HEK293 (cell line): Measurements from ENCODE around the gene NHLRC3.
A peak's percentile ranks its signal among the peaks of the same experiment; 100 is the strongest.

Experiments
- CTCF ChIA-PET: fragments of 350-600 bp; formaldehyde crosslinking; extraction: SDS; loops from one replicate; lab custom pipeline; 2021; ENCODE audit warnings: antibody characterized with exemption; lab: Yijun Ruan, JAX
- POLR2A ChIA-PET: fragments of 300-600 bp; formaldehyde crosslinking; extraction: SDS; loops from one replicate; lab custom pipeline; 2020; ENCODE audit warnings: antibody characterized with exemption, inconsistent platforms; lab: Yijun Ruan, JAX
- H3K27ac ChIP-seq: fragments of 200-500 bp; sonication (Bioruptor generic); 2 replicates; pipeline ENCODE4 v1.5.1; 2014; ENCODE audit warnings: low read depth, low read length, control low read depth, inconsistent platforms; ENCODE audit errors: extremely low read depth
- H3K36me3 ChIP-seq, 2 experiments: fragments of 200-500 bp in 1 of 2; sonication (Bioruptor generic) in 1 of 2; 1 replicate in 1 of 2; 2 replicates in 1 of 2; pipeline ENCODE4 v1.5.1; 2014 to 2017; ENCODE audit warnings: inconsistent platforms in 2 of 2, low read length in 2 of 2; ENCODE audit not compliant: control insufficient read depth in 2 of 2, insufficient read depth in 1 of 2
- H3K4me1 ChIP-seq: fragments of 200-500 bp; sonication (Bioruptor generic); 2 replicates; pipeline ENCODE4 v1.5.1; 2014; ENCODE audit warnings: mild to moderate bottlenecking, low read length, inconsistent platforms; ENCODE audit not compliant: control insufficient read depth, insufficient read depth
- H3K4me3 ChIP-seq: 2 replicates; pipeline ENCODE4 v1.5.1; 2011; ENCODE audit warnings: low read depth, mild to moderate bottlenecking, control low read depth, low read length, moderate library complexity
- H3K9me3 ChIP-seq: fragments of 200-500 bp; sonication (Bioruptor generic); 2 replicates; pipeline ENCODE4 v1.5.1; 2014; ENCODE audit warnings: low read depth, low read length, inconsistent platforms; ENCODE audit not compliant: control insufficient read depth, insufficient read depth
- KLF8 ChIP-seq: fragments of 450-650 bp; formaldehyde crosslinking; IDR thresholded peaks from 2 replicates; pipeline ENCODE4 v1.5.1; 2016; ENCODE audit warnings: missing biosample characterization, missing genetic modification characterization
- PRDM1 ChIP-seq: fragments of 450-650 bp; formaldehyde crosslinking; IDR thresholded peaks from 2 replicates; pipeline ENCODE4; 2016; ENCODE audit warnings: missing biosample characterization, missing genetic modification characterization
- SCRT2 ChIP-seq: fragments of 450-650 bp; formaldehyde crosslinking; IDR thresholded peaks from 2 replicates; pipeline ENCODE4 v1.5.1; 2016; ENCODE audit warnings: missing biosample characterization, missing genetic modification characterization
- ZBTB8A ChIP-seq: fragments of 450-650 bp; formaldehyde crosslinking; IDR thresholded peaks from 2 replicates; pipeline ENCODE4 v1.5.1; 2016; ENCODE audit warnings: missing biosample characterization, missing genetic modification characterization
- ZFHX2 ChIP-seq: fragments of 450-650 bp; formaldehyde crosslinking; conservative IDR thresholded peaks from 2 replicates; pipeline ENCODE4 v1.5.1; 2016; ENCODE audit warnings: missing biosample characterization, missing genetic modification characterization
- ZNF140 ChIP-seq: fragments of 450-650 bp; formaldehyde crosslinking; IDR thresholded peaks from 2 replicates; pipeline ENCODE4 v1.5.1; 2016; ENCODE audit warnings: missing biosample characterization, missing genetic modification characterization
- ZNF184 ChIP-seq: fragments of 450-650 bp; IDR thresholded peaks from 2 replicates; pipeline ENCODE4 v1.5.1; 2018; ENCODE audit warnings: missing biosample characterization, mild to moderate bottlenecking, missing genetic modification characterization
- ZNF211 ChIP-seq: fragments of 450-650 bp; formaldehyde crosslinking; IDR thresholded peaks from 2 replicates; pipeline ENCODE4 v1.5.1; 2016; ENCODE audit warnings: low read depth, missing biosample characterization, missing genetic modification characterization
- ZNF223 ChIP-seq: fragments of 450-650 bp; formaldehyde crosslinking; IDR thresholded peaks from 2 replicates; pipeline ENCODE4 v1.5.1; 2016; ENCODE audit warnings: missing biosample characterization, missing genetic modification characterization
- ZNF24 ChIP-seq: fragments of 450-650 bp; formaldehyde crosslinking; IDR thresholded peaks from 2 replicates; pipeline ENCODE4 v1.5.1; 2016; ENCODE audit warnings: missing biosample characterization, missing genetic modification characterization
- ZNF274 ChIP-seq, 2 experiments: fragments of 200-500 bp in 1 of 2; fragments of 450-650 bp in 1 of 2; sonication (Bioruptor generic) in 1 of 2; formaldehyde crosslinking in 1 of 2; IDR thresholded peaks; 2 replicates each; pipeline versions ENCODE4 v1.5.1 to v1.6.1; 2014 to 2016; ENCODE audit warnings: borderline replicate concordance in 1 of 2, inconsistent platforms in 1 of 2, low read length in 1 of 2, missing biosample characterization in 1 of 2, missing genetic modification characterization in 1 of 2
- ZNF280D ChIP-seq: fragments of 450-650 bp; formaldehyde crosslinking; IDR thresholded peaks from 2 replicates; pipeline ENCODE4 v1.5.1; 2016; ENCODE audit warnings: missing biosample characterization, missing genetic modification characterization
- ZNF292 ChIP-seq: fragments of 450-650 bp; formaldehyde crosslinking; IDR thresholded peaks from 2 replicates; pipeline ENCODE4 v1.5.1; 2016; ENCODE audit warnings: low read depth, missing biosample characterization, missing genetic modification characterization, borderline replicate concordance
- ZNF354C ChIP-seq: fragments of 450-650 bp; formaldehyde crosslinking; IDR thresholded peaks from 2 replicates; pipeline ENCODE4 v1.5.1; 2016; ENCODE audit warnings: missing biosample characterization, missing genetic modification characterization, low read depth, borderline replicate concordance
- ZNF391 ChIP-seq: fragments of 450-650 bp; formaldehyde crosslinking; IDR thresholded peaks from 2 replicates; pipeline ENCODE4 v1.5.1; 2016; ENCODE audit warnings: low read depth, missing biosample characterization, missing genetic modification characterization, borderline replicate concordance
- ZNF501 ChIP-seq: fragments of 450-650 bp; formaldehyde crosslinking; IDR thresholded peaks from 2 replicates; pipeline ENCODE4 v1.5.1; 2016; ENCODE audit warnings: missing biosample characterization, missing genetic modification characterization
- ZNF514 ChIP-seq: fragments of 450-650 bp; formaldehyde crosslinking; IDR thresholded peaks from 2 replicates; pipeline ENCODE4 v1.5.1; 2016; ENCODE audit warnings: missing biosample characterization, missing genetic modification characterization
- ZNF692 ChIP-seq: fragments of 450-650 bp; formaldehyde crosslinking; IDR thresholded peaks from 2 replicates; pipeline ENCODE4 v1.5.1; 2016; ENCODE audit warnings: missing biosample characterization, missing genetic modification characterization
- ZNF747 ChIP-seq: fragments of 450-650 bp; formaldehyde crosslinking; IDR thresholded peaks from 2 replicates; pipeline ENCODE4 v1.5.1; 2016; ENCODE audit warnings: missing biosample characterization, missing genetic modification characterization
- TF ChIP-seq, protein P1 (sequence below): fragments of 450-650 bp; formaldehyde crosslinking; IDR thresholded peaks from 2 replicates; pipeline ENCODE4 v1.5.1; 2017; ENCODE audit warnings: missing biosample characterization, mild to moderate bottlenecking, missing genetic modification characterization, moderate library complexity
- TF ChIP-seq, protein P2 (sequence below): fragments of 450-650 bp; formaldehyde crosslinking; IDR thresholded peaks from 2 replicates; pipeline ENCODE4 v1.5.1; 2016; ENCODE audit warnings: missing biosample characterization, missing genetic modification characterization

Gene NHLRC3

DNA sequence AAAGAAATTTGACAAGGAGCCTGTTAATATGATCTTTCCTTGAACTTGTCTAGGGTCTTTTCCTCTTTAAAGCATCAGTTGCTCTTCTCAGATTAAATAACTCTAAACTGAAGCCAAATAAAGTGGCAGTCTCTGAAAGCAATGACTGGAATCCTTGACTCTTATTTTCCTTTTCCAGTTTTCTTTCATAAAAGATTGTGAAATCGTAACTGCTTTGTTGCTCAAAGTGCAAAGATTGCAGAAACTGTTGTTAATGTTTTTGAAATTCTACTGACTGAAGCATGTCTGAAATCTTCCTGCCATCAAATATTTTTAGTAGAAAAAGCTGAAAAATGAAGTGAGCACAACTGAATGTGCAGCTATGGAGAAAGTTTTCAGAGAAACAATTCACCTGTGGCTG, 1.9 kb downstream of the NHLRC3 start:
- no peaks in the 10 kb centered on the region for H3K9me3 ChIP-seq
- ChIA-PET POLR2A (no interaction called here), CTCF (no interaction called here)
- TF ChIP-seq ZNF211: no peak
- no peak for TF ChIP-seq ZNF274 (IDR thresholded peaks at IDR 0.05; ENCODE audit: low read length)
- no peak for TF ChIP-seq ZNF274 (tag by site-specific recombination; IDR thresholded peaks at IDR 0.05; ENCODE audit: borderline replicate concordance)
- no peak for TF ChIP-seq ZNF292
- TF ChIP-seq ZNF280D (tag by site-specific recombination): no peak
- TF ChIP-seq SCRT2 (tag by site-specific recombination): 0 out of 2 replicates have a peak, but pooled peaks have one; percentile 29
- no peak overlapping the region for H3K4me3 ChIP-seq
- H3K36me3 ChIP-seq: peaks cover 0 to 26% of the 10 kb centered on the region in 2 experiments; a peak in 2 of 3 replicates
- H3K27ac ChIP-seq: no peak overlapping the region
- H3K4me1 ChIP-seq: no peaks in the 10 kb centered on the region

- POLR2A ChIA-PET: no interaction called here
- Histone ChIP-seq H3K36me3 (peaks cover 0 to 31% of the 10 kb centered on the region in 2 experiments; a peak in 2 of 3 replicates), H3K9me3 (no peaks in the 10 kb centered on the region), H3K27ac (no peak overlapping the region), H3K4me3 (no peak overlapping the region), H3K4me1 (0 out of 2 replicates have a peak, but pooled peaks cover 3% of the 10 kb centered on the region)
- CTCF ChIA-PET: no interaction called here
- TF ChIP-seq ZNF274 (IDR thresholded peaks at IDR 0.05; ENCODE audit: low read length): no peak
- no peak for TF ChIP-seq ZNF274 (tag by site-specific recombination; IDR thresholded peaks at IDR 0.05; ENCODE audit: borderline replicate concordance)
- TF ChIP-seq PRDM1 (tag by site-specific recombination): peak; percentile 61; the same call in 1 of the 2 replicates
- no peak for TF ChIP-seq ZNF140
- TF ChIP-seq ZNF692: no peak
Measured at GRCh38 chr13:39044536-39044935, 6.3 kb downstream of the NHLRC3 start.

- H3K36me3 ChIP-seq: peaks cover 0 to 25% of the 10 kb centered on the region in 2 experiments; a peak in 2 of 3 replicates
- ChIA-PET CTCF (interaction anchor here (0.6 to 2.0 kb wide), 4 partner anchors 97 to 678 kb away, joined by 3 to 10 read pairs (median 5); no protein-coding TSS in a partner anchor), POLR2A (no interaction called here)
Measured at GRCh38 chr13:39047560-39047959, 9.3 kb downstream of the NHLRC3 start.

More at GRCh38 chr13:39047560-39047959, 9.3 kb downstream of the NHLRC3 start:
- no peaks in the 10 kb centered on the region for H3K9me3 ChIP-seq
- 0 out of 2 replicates have a peak, but pooled peaks cover 3% of the 10 kb centered on the region for H3K4me1 ChIP-seq
- no peak overlapping the region for H3K4me3 ChIP-seq
- TF ChIP-seq ZBTB8A (tag by site-specific recombination) (no peak), ZNF354C (no peak), ZNF391 (tag by site-specific recombination) (no peak), ZNF184 (tag by site-specific recombination) (no peak), KLF8 (tag by site-specific recombination) (no peak), ZNF747 (tag by site-specific recombination) (no peak), ZNF514 (tag by site-specific recombination) (no peak), ZFHX2 (no peak), ZNF223 (tag by site-specific recombination) (no peak), ZNF501 (tag by site-specific recombination) (no peak), ZNF24 (tag by site-specific recombination) (no peak)
- TF ChIP-seq, protein P1, sequence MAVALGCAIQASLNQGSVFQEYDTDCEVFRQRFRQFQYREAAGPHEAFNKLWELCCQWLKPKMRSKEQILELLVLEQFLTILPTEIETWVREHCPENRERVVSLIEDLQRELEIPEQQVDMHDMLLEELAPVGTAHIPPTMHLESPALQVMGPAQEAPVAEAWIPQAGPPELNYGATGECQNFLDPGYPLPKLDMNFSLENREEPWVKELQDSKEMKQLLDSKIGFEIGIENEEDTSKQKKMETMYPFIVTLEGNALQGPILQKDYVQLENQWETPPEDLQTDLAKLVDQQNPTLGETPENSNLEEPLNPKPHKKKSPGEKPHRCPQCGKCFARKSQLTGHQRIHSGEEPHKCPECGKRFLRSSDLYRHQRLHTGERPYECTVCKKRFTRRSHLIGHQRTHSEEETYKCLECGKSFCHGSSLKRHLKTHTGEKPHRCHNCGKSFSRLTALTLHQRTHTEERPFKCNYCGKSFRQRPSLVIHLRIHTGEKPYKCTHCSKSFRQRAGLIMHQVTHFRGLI (tag by site-specific recombination): no peak
- TF ChIP-seq, protein P2, sequence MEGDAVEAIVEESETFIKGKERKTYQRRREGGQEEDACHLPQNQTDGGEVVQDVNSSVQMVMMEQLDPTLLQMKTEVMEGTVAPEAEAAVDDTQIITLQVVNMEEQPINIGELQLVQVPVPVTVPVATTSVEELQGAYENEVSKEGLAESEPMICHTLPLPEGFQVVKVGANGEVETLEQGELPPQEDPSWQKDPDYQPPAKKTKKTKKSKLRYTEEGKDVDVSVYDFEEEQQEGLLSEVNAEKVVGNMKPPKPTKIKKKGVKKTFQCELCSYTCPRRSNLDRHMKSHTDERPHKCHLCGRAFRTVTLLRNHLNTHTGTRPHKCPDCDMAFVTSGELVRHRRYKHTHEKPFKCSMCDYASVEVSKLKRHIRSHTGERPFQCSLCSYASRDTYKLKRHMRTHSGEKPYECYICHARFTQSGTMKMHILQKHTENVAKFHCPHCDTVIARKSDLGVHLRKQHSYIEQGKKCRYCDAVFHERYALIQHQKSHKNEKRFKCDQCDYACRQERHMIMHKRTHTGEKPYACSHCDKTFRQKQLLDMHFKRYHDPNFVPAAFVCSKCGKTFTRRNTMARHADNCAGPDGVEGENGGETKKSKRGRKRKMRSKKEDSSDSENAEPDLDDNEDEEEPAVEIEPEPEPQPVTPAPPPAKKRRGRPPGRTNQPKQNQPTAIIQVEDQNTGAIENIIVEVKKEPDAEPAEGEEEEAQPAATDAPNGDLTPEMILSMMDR (tag by site-specific recombination): no peak
- H3K27ac ChIP-seq: no peak overlapping the region
